Gastroesophageal sphincter (tissue), 3 donors: Measurements from ENCODE around the gene ZNF394.

Source experiments
- POLR2A ChIP-seq, 2 donors: fragments of 450-650 bp; IDR thresholded peaks; one replicate each; pipeline ENCODE4 v1.6.1; 2017; ENCODE audit warnings: antibody characterized with exemption in 2 of 2, mild to moderate bottlenecking in 2 of 2, moderate library complexity in 1 of 2
- POLR2AphosphoS5 ChIP-seq: sonication (generic); formaldehyde crosslinking; IDR thresholded peaks from one replicate; pipeline ENCODE4 v1.6.1; 2017; ENCODE audit warnings: antibody characterized with exemption
- TF ChIP-seq, protein P1 (sequence below), 4 experiments: fragments of 200-600 bp in 2 of 4; fragments of 450-650 bp in 2 of 4; sonication (generic) in 1 of 4; IDR thresholded peaks; one replicate each; pipeline ENCODE4 v1.5.1; 2017 to 2019; ENCODE audit warnings: antibody characterized with exemption in 4 of 4, mild to moderate bottlenecking in 2 of 4, moderate library complexity in 2 of 4

DNA sequence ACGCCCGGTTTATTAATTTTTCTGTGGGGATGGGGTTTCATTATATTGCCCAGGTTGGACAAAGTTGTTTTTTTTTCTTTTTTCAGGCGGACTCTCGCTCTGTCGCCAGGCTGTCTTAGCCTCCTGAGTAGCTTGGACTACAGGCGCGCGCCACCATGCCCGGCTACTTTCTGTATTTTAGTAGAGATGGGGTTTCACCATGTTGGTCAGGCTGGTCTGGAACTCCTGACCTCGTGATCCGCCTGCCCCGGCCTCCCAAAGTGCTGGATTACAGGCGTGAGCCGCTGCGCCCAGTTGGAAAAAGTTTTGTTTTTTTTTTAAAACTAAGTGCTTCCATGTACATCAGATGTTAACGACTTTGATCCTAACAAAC is 542 bp upstream of the ZNF394 start:
- TF ChIP-seq, protein P1, sequence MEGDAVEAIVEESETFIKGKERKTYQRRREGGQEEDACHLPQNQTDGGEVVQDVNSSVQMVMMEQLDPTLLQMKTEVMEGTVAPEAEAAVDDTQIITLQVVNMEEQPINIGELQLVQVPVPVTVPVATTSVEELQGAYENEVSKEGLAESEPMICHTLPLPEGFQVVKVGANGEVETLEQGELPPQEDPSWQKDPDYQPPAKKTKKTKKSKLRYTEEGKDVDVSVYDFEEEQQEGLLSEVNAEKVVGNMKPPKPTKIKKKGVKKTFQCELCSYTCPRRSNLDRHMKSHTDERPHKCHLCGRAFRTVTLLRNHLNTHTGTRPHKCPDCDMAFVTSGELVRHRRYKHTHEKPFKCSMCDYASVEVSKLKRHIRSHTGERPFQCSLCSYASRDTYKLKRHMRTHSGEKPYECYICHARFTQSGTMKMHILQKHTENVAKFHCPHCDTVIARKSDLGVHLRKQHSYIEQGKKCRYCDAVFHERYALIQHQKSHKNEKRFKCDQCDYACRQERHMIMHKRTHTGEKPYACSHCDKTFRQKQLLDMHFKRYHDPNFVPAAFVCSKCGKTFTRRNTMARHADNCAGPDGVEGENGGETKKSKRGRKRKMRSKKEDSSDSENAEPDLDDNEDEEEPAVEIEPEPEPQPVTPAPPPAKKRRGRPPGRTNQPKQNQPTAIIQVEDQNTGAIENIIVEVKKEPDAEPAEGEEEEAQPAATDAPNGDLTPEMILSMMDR (IDR thresholded peaks at IDR 0.05) = no peak
- TF ChIP-seq POLR2A (IDR thresholded peaks at IDR 0.05) (no peak), POLR2AphosphoS5 (no peak)
